Transverse colon (tissue), 4 donors: Measurements from ENCODE around the gene PTPRD. TPM values are rescaled to one million over a fixed set of nuclear protein-coding genes. Genes with fewer than 3 reads are reported as not detected.

Experiments
- DNase-seq: peaks from one replicate; pipeline ENCODE4 v3.0.0-alpha.2; 2019
- H3K27ac ChIP-seq, 4 donors: fragments of 200-600 bp; sonication (generic); 2 replicates each; pipeline ENCODE4 v1.5.1; 2016 to 2018; ENCODE audit warnings: inconsistent platforms in 4 of 4
- H3K27me3 ChIP-seq: fragments of 200-600 bp; sonication (generic); 2 replicates; pipeline ENCODE4 v1.5.1; 2017; ENCODE audit warnings: inconsistent platforms
- H3K36me3 ChIP-seq, 4 donors: fragments of 200-600 bp; sonication (generic); 2 replicates each; pipeline ENCODE4 v1.5.1; 2017 to 2019; ENCODE audit warnings: inconsistent platforms in 4 of 4
- H3K4me1 ChIP-seq, 4 donors: fragments of 200-600 bp; sonication (generic); 2 replicates each; pipeline ENCODE4 v1.5.1; 2017 to 2020; ENCODE audit warnings: inconsistent platforms in 4 of 4
- H3K4me3 ChIP-seq, 4 donors: fragments of 200-600 bp; sonication (generic); 1 replicate in 1 of 4; 2 replicates in 3 of 4; pipeline versions ENCODE4 v1.5.1 to v1.6.1; 2017 to 2019; ENCODE audit warnings: inconsistent platforms in 4 of 4
- H3K9me3 ChIP-seq, 2 donors: fragments of 200-600 bp; sonication (generic); 2 replicates each; pipeline ENCODE4 v1.5.1; 2017 to 2019; ENCODE audit warnings: inconsistent platforms in 2 of 2
- CTCF ChIP-seq, 5 experiments: fragments of 200-600 bp in 3 of 5; fragments of 450-650 bp in 2 of 5; sonication (generic) in 3 of 5; IDR thresholded peaks; 1 replicate in 2 of 5; 2 replicates in 3 of 5; pipeline ENCODE4 v1.5.1; 2016 to 2017; ENCODE audit warnings: antibody characterized with exemption in 5 of 5, inconsistent platforms in 3 of 5, mild to moderate bottlenecking in 2 of 5, moderate library complexity in 1 of 5
- EP300 ChIP-seq: sonication (generic); formaldehyde crosslinking; IDR thresholded peaks from one replicate; pipeline ENCODE4 v1.6.1; 2017; ENCODE audit warnings: antibody characterized with exemption, low read depth
- POLR2A ChIP-seq: fragments of 450-650 bp; IDR thresholded peaks from one replicate; pipeline ENCODE4 v1.6.1; 2016; ENCODE audit warnings: antibody characterized with exemption, mild to moderate bottlenecking, moderate library complexity
- POLR2AphosphoS5 ChIP-seq, 3 donors: sonication (generic); formaldehyde crosslinking; IDR thresholded peaks; one replicate each; pipeline ENCODE4 v1.6.1; 2016; ENCODE audit warnings: antibody characterized with exemption in 3 of 3
- WGBS, 2 donors: methylation state at CpG; one replicate each; pipeline ENCODE4 v1.1.5; 2018; ENCODE audit warnings: low coverage in 1 of 2; 5-methylcytosine and 5-hydroxymethylcytosine counted together
- in situ Hi-C, 4 donors: fragments of 200-750 bp; cut with MboI; loops; one replicate each; pipeline versions ENCODE4 v1.15.0 to v1.15.1; 2017; ENCODE audit warnings: low sequenced_read_pairs in 3 of 4, low pct_ligation_motif_present in 1 of 4, low pct_unique_long_range_greater_than_20kb in 1 of 4
- intact Hi-C: fragments of 100-400 bp; cut with DNase I; formaldehyde crosslinking; loops from one replicate; pipeline ENCODE4 v1.15.1; 2023; ENCODE audit warnings: low total_unique reads
- total RNA-seq, 4 donors: library from RNA; depleted of rRNA; stranded (reverse); fragments of >200 nt; gene quantifications; one replicate each; pipeline ENCODE4 v1.1.0, GENCODE V29; 2016

Gene PTPRD
- total RNA-seq, 4 donors from 2014 or later = 43.0 to 115 (median 79.1) TPM

- in situ Hi-C loops (no loop called here), intact Hi-C loops (no loop called here)
- Histone ChIP-seq H3K9me3 (no peaks in the 10 kb centered on the region), H3K4me3 (no peak overlapping the region), H3K36me3 (no peaks in the 10 kb centered on the region), H3K4me1 (no peaks in the 10 kb centered on the region), H3K27ac (no peak overlapping the region), H3K27me3 (no peaks in the 10 kb centered on the region)
- WGBS, 2 donors = 83 to 85% methylated on average over 1 of the region's 1 CpG
- TF ChIP-seq CTCF (IDR thresholded peaks at IDR 0.05) = no peak
- TF ChIP-seq EP300 = no peak
- TF ChIP-seq POLR2A = no peak
- no peak for TF ChIP-seq POLR2AphosphoS5 (IDR thresholded peaks at IDR 0.05)
- DNase-seq = no peak
These were observed 1858.1 kb downstream of the PTPRD start for GRCh38 chr9:8754751-8755150.

GRCh38 chr9:8751406-8751930 lies 1861.3 kb downstream of the PTPRD start:
- no peak for DNase-seq
- no peak for TF ChIP-seq EP300
- no peak for TF ChIP-seq POLR2AphosphoS5 (IDR thresholded peaks at IDR 0.05)
- no peak for TF ChIP-seq POLR2A
- no peak for TF ChIP-seq CTCF (IDR thresholded peaks at IDR 0.05)
- Histone ChIP-seq H3K36me3 (no peaks in the 10 kb centered on the region), H3K4me3 (no peak overlapping the region), H3K27ac (no peak overlapping the region), H3K4me1 (no peaks in the 10 kb centered on the region), H3K9me3 (no peaks in the 10 kb centered on the region), H3K27me3 (no peaks in the 10 kb centered on the region)
- in situ Hi-C loops = no loop called here
- 69 to 89% methylated on average over 1 of the region's 1 CpG for WGBS, 2 donors
- intact Hi-C loops = no loop called here

GRCh38 chr9:8750639-8751051 lies 1862.2 kb downstream of the PTPRD start:
- Histone ChIP-seq H3K27ac (no peak overlapping the region), H3K4me1 (no peaks in the 10 kb centered on the region), H3K4me3 (no peak overlapping the region), H3K27me3 (no peaks in the 10 kb centered on the region), H3K36me3 (no peaks in the 10 kb centered on the region), H3K9me3 (no peaks in the 10 kb centered on the region)
- no peak for DNase-seq
- WGBS, 2 donors = 26 to 43% methylated on average over 1 to 2 of the region's 2 CpGs
- in situ Hi-C loops (no loop called here), intact Hi-C loops (no loop called here)
- no peak for TF ChIP-seq CTCF (IDR thresholded peaks at IDR 0.05)
- no peak for TF ChIP-seq EP300
- TF ChIP-seq POLR2A = no peak
- TF ChIP-seq POLR2AphosphoS5 (IDR thresholded peaks at IDR 0.05) = no peak

- WGBS, 2 donors = 47 to 66% methylated on average over 5 of the region's 5 CpGs
- Histone ChIP-seq H3K36me3 (no peaks in the 10 kb centered on the region), H3K27me3 (no peaks in the 10 kb centered on the region), H3K4me1 (no peaks in the 10 kb centered on the region), H3K27ac (no peak overlapping the region), H3K4me3 (no peak overlapping the region), H3K9me3 (no peaks in the 10 kb centered on the region)
- DNase-seq = no peak
- in situ Hi-C loops (no loop called here), intact Hi-C loops (no loop called here)
- TF ChIP-seq POLR2A = no peak
- no peak for TF ChIP-seq EP300
- no peak for TF ChIP-seq CTCF (IDR thresholded peaks at IDR 0.05)
- TF ChIP-seq POLR2AphosphoS5 (IDR thresholded peaks at IDR 0.05) = no peak
These were observed 1867.5 kb downstream of the PTPRD start for GRCh38 chr9:8745347-8745746.
